Astrocyte of the cerebellum (primary cell): ENCODE measurements around the gene PSD4.
A peak's percentile ranks its signal among the peaks of the same experiment; 100 is the strongest.

Experiments
- DNase-seq: peaks from one replicate; pipeline ENCODE4 v3.0.0-alpha.2; 2011; ENCODE audit warnings: low read depth
- H3K4me3 ChIP-seq: 2 replicates; pipeline ENCODE4 v1.5.1; 2011; ENCODE audit warnings: mild to moderate bottlenecking, low read depth, low read length, moderate library complexity
- CTCF ChIP-seq: IDR thresholded peaks from 2 replicates; pipeline ENCODE4 v1.5.1; 2012; ENCODE audit warnings: low read length, low read depth, moderate library complexity, mild to moderate bottlenecking; ENCODE audit errors: missing control alignments
- in situ Hi-C: cut with HindIII; loops from 2 replicates; pipeline ENCODE4 v1.10.0; 2017; ENCODE audit warnings: low sequenced_read_pairs

The PSD4 gene

DNA sequence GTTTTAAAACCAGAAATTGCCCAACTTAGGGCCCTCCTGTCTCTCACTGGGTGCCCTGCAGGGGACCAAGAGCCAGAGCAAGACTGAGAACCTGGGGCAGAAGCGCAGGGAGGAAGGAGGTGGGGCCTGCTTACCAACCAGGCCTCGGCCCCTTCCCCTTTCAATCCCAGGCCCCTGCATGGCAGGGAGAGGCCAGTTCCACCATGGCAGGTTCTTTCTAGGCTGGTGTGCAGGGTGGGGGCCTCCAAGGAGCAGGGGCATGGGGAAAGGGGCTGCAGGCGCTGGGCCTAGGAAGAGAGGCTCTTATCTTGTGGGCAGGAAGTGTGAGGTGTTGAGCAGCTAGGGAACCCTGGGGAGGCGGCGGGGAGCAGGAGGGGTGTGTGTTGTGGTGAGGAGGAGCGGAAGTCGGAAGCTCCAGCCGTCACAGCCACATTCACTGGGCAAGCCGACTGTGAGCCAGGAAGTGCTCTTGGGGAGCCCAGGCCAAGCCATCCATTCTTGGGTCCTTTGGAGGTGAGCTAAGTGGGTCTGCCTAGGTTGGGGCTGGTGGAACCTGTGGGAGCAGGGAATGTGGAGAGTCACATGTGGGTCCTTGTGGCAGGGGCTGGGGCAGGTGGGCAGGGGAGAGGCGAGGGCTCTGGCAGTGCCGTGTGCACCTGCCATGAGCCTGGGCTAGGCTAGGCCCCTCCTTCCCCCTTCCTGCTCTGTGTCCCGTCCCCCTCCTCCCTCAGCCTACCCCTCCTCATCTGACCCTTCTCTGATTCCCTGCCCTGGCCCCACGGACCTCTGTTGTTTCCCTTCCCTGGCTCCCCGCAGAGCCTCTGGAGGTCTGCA is at the start of gene PSD4:
PSD4 (plus strand) TSS at position 430 of the 834 bp plus-strand sequence. CDS start 8,486 bp downstream, outside the sequence.
- no peak within 1 kb of the TSS for H3K4me3 ChIP-seq
- no peak for DNase-seq
- TF ChIP-seq CTCF, result no peak
- in situ Hi-C loops, result no loop called here

DNA sequence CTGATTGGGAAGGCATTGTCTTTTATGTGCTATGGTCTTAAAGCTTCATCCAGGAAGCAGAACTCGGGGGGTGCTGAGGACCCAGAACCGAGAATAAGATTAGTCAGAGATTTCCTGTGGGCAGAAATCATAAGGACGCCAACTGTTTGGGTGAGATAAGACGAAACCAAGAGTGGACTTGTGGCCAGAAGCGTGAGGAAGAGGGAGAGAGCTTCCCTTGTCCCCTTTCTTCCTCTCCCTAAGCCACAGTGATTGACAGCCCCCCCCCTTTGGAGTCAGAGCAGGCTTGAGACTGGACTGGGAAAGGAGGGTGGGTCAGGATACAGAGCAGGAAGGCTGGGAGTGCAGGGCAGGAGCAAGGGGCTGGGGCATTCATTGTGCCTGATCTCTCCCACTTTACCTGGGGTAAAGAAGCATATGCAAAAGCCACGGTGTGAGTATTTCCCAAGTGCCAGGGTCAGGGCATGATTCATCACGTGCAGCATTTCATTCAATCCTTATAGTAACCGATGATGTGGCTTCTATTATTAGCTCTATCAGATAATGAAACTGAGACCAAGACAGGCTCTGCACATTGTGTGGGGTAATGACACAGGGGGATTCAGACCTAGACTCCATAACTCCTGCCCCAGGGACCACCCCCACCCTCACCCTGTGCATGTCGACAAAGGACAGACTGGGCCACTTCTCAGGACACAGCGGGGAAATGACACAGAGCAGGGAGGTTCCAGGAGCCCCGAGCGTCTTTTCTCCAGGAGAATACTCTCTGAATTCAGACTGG is 49.4 kb upstream of the PSD4 start:
- in situ Hi-C loops, result no loop called here
- no peak overlapping the region for H3K4me3 ChIP-seq
- peak; percentile 23 for DNase-seq
- no peak for TF ChIP-seq CTCF

GRCh38 chr2:113124984-113125855 is 48.6 kb upstream of the PSD4 start:
- no peak overlapping the region for H3K4me3 ChIP-seq
- no peak for TF ChIP-seq CTCF

DNA sequence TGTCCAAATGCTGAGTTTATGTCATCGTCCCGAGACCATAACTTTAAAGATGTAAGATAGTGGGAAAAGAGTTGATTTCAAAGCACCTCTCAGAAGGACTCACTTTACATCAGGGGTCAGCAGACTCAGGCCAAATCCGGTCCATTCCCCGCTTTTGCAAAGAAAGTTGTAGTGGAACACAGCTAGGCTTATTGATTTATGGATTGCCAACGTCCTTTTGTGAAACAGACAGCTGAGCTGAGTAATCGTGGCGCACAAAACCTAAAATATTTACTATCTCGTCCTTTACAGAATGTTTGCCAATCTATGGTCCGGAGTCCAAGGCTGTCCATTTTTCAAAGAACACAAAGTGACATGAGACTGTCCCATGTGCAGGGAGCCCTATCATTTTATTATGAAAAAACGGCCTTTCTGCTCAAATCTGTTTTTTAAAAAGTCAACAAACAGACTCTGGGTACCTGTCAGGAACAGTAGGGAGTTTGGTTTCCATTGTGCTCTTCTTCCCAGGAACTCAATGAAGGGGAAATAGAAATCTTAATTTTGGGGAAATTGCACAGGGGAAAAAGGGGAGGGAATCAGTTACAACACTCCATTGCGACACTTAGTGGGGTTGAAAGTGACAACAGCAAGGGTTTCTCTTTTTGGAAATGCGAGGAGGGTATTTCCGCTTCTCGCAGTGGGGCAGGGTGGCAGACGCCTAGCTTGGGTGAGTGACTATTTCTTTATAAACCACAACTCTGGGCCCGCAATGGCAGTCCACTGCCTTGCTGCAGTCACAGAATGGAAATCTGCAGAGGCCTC is 46.7 kb upstream of the PSD4 start, which contains the start of gene IL1RN:
IL1RN (plus strand) TSS at position 754 of the 801 bp plus-strand sequence; CDS start at position 781, 27 bp downstream.
- no peak for DNase-seq
- in situ Hi-C loops, result no loop called here
- no peak within 1 kb of the TSS for H3K4me3 ChIP-seq
- no peak for TF ChIP-seq CTCF

More at GRCh38 chr2:113124984-113125855, 48.6 kb upstream of the PSD4 start:
- in situ Hi-C loops, result no loop called here
- no peak for DNase-seq

GRCh38 chr2:113127646-113128570 is 45.9 kb upstream of the PSD4 start:
- DNase-seq, result no peak
- TF ChIP-seq CTCF, result no peak
- in situ Hi-C loops, result no loop called here
- H3K4me3 ChIP-seq, result no peak overlapping the region
